ENCODE results near the gene COL26A1.
A peak's percentile ranks its signal among the peaks of the same experiment; 100 is the strongest.
"Not testable (repeated sequence)": the region's sequence is repeated elsewhere in the genome, so short reads cannot be mapped to it uniquely, and the experiment has no call there.

The COL26A1 gene

DNA sequence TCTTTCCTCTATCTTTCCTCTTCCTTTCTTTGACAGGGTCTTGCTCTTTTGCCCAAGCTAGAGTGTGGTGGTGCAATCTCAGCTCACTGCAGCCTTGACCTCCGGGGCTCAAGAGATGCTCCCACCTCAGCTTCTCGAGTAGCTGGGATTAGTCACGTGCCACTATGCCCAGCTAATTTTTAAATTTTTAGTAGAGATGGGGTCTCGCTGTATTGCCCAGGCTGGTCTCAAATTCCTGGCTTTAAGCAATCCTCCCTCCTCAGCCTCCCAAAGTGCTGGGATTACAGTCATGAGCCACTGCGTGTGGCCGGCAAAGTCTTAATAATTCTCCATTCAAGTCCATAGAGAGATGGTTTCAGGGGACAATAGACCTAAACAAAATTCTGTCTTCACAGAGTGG is 40.2 kb downstream of the COL26A1 start:
- no peak for DNase-seq

DNA sequence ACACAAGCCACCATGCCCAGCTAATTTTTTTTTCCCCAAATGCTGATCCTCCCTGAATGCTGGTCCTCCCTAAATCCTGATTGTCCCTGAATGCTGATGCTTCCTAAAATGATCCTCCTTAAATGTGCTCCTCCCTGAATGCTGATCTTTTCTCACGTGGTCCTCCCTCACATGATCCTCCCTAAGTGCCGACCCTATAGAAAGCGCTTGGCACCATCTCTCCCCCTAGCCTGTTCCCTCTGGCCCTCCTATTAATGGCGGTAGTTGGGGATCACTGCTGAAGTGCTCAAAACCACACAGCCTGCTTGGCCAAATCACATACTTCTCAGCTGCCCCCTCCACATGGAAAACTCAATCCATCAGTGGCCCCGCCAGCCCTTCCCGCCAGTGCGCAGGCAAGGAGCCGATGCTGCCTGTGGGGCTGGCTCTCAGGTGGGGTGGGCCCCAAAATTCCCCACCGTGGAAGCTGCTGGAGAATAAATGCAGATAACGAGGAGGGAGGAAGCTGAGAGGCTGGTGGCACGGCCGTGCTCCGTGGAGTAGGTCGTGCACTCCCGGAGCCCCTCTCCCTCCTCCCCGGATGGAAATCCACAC is 42.9 kb downstream of the COL26A1 start:
- no peak for DNase-seq

DNA sequence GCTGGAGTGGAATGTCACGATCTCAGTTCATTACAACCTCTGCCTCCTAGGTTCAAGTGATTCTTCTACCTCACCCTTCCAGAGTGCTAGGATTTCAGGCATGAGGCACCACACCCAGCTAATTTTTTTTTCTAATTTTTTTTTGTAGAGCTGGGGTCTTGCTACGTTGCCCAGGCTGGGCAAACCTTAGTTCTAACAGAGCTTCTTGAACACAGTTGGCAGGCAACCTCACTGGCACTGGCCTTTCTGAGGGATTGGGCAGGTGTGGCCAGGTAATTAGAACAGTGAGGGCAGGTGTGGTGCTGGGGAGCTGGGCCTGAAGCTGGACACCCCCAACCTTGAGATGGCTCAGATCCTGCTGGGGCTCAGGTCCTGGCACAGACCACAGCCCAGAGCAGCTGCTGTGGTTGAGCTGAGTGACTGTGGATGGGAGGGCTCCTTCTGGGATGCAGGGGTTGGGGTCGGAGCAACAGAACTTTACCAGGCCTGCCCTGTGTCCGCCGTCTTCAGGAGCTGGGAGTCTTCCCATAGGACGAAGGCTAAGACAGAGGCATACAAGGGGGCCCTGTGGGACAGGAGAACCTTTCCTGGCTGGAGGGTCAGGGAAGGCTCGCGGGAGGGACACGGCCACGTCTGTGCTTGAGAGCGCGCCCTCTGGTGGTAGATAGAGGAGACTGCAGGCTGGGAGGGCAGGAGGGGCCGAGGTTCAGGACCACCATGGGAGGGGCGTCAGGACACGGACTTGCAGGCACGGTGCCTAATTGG is 48.2 kb downstream of the COL26A1 start:
- DNase-seq, result peak; percentile 42 to 57

DNA sequence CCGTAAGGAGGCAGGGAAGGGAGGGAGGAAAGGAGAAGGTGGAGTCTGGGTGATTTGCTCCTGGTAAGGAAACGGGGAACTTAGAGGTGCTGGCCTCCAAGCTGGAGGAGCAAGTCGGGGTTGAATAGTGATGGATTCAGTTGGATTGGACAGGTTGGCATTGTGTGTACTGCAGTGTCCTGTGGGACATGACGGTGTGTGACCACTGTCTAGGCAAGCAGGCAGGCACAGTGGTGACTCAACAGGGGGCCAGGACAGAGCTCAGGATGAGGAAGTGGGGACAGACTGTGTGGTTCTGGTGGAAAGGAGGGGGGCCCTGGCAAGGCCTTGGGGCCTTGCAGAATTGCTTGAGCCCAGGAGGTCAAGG is 48.8 kb downstream of the COL26A1 start:
- no peak for DNase-seq

DNA sequence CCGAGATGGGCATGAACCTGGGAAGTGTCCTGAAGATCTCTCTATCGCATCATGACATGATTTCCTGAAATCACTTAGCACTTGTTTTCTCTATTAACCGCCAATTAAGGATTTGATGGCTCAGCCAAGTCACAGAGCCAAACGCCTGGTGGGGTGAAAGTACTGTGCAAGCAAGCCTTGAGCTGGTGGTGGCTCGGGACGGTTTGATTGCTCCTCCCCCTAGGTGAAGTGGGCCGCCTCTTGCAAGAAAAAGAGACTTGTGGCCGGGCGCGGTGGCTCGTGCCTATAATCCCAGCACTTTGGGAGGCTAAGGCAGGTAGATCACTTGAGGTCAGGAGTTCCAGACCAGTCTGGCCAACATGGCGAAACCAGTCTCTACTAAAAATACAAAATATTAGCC is 50.3 kb downstream of the COL26A1 start:
- no peak for DNase-seq

DNA sequence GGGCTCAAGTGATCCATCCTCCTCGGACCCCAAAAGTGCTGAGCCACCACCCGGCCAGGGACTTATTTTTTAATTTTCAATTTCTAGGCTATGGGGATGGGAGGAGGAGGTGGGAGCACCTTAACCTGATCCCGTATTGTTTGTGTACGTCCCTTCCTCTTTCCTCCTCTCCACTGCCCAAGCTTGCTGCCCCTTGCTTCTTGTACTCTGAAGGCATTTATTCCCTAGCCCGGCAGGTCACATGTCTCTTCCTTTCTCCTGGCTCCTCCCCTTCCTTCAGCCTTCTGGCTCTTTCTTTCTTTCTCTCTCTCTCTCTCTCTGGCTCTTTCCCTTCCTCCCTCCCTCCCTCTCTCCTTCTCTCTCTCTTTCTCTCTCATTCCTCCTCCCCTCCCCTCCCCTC is 56.0 kb downstream of the COL26A1 start:
- DNase-seq, result no peak

DNA sequence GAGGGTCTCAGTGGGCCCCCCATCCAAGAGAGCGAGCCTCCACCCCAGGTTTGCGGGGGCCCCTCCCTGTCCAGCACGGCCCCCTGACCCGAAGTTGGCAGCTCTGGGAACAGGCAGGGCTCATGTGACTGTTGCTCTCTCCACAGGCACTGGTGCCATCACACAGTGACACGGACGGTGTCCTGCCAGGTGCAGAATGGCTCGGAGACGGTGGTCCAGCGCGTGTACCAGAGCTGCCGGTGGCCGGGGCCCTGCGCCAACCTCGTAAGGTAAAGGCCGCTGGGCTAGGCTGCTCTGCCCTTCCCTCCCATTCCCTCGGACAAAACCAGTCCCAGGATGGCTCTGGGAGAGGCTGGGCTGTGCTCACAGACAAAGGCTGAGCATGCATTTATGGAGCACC is 57.2 kb downstream of the COL26A1 start:
- DNase-seq, result no peak

DNA sequence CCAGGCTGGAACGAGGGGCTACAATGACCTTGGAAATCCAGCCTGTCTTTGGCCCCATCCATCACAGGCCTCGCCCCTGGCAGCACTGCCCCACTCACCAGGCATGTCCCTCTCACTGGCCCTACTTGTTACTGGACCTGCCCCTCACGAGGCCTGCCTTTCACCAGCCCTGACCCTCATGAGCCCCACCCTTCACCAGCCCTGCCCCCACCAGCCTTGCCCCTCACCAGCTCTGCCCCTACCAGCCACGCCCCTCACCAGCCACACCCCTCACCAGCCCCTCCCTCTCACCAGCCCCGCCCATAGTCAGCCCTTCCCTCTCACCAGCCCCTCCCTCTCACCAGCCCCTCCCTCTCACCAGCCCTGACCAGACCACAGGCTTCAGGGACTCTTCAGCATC is 57.8 kb downstream of the COL26A1 start:
- DNase-seq, result no peak

DNA sequence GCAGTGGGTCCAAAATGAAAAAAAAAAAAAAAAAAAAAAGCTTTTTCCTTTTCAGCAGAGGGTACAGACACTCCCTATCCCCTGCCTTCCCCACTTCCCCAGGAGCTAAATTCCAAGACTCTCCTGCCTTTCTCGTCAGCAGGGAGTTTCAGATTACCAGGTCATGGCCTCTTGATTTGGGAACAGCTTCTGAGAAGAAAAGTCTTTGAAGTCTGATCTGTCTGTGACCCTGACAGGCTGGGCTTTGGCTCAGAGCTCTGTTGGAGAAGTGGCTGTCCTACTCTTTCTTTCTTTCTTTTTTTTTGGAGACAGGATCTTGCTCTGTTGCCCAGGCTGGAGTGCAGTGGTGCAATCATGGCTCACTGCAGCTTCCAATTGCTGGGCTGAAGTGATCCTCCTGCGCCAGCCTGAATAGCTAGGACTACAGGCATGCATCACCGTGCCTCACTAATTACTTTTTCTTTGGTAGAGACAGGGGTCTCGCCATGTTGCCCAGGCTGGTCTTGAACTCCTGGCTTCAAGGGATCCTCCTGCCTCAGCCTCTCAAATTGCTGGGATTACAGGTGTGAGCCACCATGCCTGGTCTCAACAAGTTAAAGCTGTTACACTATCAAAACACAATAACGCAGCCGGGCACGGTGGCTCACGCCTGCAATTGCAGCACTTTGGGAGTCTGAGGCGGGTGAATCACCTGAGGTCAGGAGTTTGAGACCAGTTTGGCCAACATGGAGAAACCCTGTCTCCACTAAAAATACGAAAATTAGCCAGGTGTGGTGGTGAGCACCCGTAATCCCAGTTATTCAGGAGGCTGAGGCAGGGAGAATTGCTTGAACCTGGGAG is 59.9 kb downstream of the COL26A1 start:
- DNase-seq, result no peak

DNA sequence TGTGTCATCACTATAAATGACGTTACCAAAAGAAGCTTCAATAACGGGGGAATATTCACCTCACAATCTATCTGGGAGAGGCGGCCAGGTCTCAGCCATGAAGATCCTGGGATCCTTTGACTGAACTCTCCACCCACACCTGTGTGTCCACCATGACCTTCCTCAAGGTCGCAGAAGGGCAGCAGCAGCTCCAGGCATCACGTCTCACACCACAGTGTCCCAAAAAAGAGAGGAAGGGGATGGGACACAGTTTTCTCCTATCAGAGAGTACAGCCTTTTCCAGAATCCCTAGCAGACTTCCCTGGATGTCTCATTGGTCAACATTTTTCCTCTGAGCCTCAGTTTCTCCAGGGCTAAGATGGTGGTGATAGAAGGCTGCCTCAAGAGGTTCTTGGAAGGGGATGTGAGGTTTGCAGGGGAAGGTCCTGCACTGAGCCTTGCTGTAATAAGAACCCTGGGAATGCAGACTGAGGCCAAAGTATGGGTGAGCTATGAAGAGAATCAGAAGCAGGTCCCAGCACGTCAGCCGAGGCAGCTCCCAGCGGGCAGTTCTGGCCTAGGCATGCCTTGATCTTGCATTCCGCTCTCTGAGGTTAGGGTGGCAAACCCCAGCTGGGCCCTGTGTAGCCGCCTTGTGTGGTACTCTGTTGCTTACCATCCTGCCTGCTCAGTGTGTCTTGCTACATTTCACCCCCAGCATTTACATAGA is 63.8 kb downstream of the COL26A1 start:
- DNase-seq, result no peak

DNA sequence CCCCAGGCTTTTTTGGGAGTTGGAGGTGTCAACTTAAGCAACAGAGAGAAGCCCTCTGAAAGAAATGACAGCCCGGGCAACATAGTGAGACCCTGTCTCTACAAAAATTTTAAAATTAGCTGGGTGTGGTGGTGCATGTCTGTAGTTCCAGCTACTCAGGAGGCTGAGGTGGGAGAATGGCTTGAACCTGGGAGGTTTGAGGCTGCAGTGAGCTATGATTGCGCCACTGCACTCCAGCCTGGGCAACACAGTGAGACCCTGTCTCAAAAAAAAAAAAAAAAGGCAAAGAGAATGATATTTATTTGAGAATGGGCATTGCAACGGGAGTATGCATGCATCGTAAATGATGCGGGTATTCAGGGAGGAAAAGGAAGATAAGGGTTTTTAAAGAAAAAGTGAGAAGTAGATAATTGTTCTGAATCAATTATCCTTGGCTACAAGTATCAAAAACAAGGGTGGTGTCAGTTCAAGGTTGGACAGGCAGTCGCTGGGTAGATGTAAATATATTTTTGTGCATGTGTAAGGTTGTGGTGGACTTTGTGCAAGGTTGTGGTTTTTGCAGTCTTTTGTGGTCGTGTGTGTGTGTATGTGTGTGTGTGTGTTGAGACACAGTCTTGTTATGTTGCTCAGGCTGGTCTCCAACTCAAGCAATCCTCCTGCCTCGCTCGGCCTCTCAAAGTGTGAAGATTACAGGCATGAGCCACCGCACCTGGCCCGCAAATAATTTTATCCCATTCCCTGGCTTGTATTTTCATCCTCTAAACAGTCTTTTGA is 65.6 kb downstream of the COL26A1 start:
- no peak for DNase-seq

DNA sequence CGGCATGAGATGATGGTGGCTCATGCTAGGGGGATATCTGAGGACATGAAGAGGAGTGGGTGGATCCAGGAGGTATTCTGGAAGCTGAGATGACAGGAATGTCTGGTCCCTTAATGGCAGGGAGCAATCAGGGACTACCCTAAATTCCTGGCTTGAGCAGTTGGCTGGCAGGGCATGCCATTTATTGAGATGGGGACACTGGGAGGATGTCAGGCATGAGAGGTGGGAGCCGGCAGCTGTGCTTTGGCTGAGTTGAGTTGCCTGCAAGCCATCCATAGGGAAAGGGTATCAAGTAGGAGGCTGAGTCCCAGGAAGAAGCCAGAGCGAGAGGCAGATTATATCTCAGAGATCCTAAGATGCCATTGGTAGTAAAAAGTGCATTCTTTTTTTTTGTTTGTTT is 69.6 kb downstream of the COL26A1 start:
- no peak for DNase-seq

DNA sequence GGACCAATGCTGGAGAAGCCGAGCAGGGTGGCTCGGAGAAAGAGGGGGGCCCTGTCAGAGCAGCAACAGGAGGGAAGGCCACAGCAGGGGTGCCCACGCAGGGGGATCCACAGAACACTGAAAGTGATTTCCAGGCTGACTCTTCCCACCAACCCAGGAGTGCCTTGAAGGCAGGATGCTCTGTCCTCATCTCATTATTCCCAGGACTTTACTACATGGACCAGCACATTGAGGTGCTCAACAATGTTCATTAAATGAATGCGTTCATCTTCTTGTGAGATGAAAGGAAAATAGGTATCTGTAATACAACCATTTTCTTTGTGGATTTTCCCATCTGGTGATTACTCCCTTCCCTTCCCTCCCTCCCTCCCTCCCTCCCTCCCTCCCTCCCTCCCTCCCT is 71.0 kb downstream of the COL26A1 start:
- DNase-seq, result no peak

DNA sequence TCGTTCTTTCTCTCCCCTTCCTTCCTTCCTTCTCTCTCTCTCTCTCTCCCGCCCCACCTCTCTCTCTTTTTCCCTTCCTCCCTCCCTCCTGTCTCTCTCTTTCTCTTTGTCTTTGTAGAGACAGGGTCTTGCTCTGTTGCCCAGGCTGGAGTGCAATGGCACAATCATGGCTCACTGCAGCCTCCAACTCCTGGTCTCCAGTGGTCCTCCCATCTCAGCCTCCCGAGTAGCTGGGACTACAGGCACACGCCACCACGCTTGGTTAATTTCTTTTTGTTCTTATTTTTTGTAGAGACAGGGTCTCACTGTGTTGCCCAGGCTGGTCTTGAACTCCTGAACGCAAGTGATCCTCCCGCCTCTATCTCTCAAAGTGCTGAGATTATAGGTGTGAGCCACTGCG is 71.5 kb downstream of the COL26A1 start:
- DNase-seq, result not testable (repeated sequence)

DNA sequence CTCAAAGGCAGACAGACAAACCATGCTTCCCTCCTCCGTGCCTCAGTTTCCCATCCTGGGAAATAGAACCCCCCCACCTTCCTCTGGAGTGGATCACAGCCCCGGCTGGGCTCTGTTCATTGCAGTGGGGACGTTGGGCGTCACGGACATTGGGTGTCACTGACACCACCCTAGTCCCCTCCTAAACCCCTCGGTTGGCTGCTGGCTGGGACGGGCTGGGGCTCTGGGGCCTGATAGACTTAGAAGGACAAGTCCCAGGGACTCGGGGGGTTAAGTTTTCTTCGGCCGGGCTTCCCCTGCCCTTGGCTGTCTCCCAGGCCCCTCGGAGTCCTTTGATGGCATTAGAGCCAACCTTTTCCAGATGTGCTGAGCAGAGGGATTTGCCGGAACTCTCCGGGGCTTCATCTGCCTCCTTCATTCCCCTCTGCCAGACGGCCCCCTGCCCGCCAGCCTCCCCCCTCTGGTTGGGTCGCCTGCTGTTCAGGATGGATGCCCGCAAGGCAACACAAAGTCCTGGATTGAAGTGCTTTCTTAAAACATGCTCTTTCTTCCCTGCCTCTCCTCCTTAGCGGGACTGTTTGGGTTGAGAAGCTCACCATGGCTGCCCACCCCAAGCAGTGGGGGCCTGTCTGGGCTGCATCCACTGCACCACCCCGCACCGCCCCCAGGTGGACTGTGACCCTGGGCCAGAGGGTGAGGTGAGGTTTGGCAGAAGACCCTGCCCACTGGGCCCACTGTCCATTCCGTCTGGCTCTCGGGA is 73.0 kb downstream of the COL26A1 start:
- DNase-seq, result no peak

DNA sequence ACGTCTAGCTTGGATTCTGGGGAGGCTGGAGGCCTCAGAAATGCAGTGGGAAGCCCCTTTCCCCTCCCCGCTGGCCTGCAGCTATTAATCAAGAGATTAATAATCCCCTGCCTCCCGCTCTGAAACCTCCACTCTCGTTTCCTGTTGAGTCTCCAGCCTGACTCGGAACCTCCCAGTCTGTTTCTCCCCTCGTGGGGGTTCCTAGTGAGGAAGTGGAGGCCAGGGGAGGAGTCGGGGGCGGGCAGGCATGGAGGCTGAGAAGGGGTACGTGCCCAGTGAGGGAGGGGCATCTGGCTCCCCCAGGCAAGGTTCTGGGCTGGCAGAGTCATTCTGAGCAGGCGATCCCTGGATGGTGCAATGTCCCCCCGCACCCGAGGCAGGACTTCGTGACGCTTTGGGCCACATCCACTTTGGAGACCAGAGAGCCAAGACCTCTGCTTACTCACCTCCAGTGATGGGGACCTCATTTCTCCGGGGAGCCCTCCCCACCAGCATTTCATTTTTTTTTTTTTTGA is 73.6 kb downstream of the COL26A1 start:
- no peak for DNase-seq

DNA sequence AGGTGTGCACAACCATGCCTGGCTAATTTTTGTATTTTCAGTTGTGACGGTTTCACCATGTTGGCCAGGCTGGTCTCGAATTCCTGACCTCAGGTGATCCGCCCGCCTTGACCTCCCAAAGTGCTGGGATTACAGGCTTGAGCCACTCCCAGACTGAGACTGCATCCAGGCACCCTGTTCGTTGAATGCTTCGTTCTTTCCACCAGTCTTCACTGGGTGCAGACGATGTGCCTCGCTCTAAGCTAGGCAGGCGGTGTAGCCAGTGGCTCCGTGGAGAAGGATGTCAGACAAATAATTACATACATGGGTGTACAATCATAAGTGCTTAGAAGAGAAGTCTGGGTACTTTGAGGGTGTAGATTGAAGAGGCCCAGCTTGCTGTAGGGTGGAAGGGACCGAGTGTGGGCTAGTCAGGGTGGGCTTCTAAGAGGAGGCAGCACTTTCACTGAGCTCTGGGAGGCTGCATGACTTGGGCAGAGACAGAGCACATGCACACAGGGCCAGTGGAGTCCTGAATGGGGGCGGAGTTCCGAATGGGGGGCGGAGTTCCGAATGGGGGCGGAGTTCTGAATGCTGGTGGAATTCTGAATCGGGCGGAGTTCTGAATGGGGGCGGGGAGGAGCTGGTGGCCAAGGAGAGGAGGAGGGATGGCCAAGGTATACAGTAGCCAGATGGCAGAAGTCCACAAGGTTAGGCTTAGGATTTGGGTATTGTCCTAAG is 74.3 kb downstream of the COL26A1 start:
- DNase-seq, result no peak

DNA sequence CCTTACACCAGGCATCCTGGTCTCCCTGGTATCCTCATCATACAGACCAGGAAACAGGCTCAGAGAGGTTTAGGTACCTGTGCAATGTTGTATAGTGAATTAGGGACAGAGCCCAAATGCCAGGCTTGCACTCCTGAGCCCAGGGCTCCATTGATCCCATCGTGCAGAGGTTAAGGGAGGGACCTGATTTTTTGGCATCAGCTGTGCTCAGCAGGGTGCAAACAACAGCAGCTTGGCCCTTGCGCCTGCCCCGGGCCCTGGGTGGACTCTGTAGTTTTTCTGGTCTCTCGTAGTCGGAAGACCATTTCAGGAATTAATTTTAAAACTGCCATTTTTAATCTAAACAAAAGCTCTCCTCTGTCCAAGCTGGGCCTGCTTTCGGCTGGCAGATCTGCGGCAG is 79.2 kb downstream of the COL26A1 start:
- no peak for DNase-seq

DNA sequence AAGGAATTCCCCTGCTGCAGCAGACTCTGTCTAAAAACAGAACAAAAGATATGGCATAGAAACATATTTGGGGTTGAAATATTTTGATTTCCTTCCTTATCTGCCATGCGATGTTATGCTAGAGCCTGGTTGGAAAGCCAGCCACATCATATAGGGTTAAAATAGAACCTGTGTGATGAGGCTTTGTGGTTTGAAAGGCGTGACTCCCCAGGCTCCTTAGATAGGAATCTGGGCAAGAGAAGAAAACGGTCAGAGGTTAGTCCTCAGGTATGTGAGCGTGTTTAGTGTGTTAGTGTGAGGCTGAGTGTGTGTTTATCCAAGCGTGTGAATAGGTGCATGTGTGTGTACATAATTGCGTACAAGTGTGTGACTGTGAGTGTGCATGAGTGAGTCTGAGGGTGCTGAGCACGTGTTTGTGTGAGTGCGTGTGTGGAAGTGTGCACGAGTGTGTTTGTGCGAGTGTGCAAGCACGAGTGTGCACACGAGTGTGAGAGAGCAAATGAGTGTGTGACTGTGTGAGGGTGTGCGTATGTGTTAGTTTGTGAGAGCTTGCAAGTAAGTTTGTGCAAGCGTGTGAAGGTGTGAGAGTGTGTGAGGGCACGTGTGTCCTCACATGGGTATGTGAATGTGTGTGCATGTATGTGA is 79.9 kb downstream of the COL26A1 start:
- DNase-seq, result no peak

DNA sequence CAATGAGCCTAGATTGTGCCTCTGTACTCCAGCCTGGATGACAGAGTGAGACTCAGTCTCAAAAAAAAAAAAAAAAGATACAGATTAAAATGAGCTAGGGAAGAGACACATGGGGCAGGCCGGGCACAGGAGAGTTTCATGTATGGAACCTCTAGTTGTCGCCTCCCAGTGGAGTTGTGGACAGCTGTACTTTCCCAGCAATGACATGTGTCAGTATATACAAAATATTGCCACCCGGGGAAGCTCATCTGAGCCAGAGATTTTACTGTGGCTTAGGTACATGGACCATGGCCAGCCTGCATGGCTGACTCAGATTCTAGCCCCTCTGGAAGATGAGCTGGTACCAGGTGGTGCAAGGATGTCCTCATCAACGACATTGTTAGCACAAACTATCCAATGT is 87.4 kb downstream of the COL26A1 start:
- DNase-seq, result no peak

Data from NCI-H524 (cell line).